WI38 (cell line): ENCODE results near the gene PATL2.

Experiments
- H3K4me3 ChIP-seq: 2 replicates; pipeline ENCODE4 v1.5.1; 2011; ENCODE audit warnings: low read depth, mild to moderate bottlenecking, control low read depth, low read length
- CTCF ChIP-seq: IDR thresholded peaks from 2 replicates; pipeline ENCODE4 v1.5.1; 2012; ENCODE audit warnings: low read depth, mild to moderate bottlenecking, control low read depth, low read length

PATL2 gene

DNA sequence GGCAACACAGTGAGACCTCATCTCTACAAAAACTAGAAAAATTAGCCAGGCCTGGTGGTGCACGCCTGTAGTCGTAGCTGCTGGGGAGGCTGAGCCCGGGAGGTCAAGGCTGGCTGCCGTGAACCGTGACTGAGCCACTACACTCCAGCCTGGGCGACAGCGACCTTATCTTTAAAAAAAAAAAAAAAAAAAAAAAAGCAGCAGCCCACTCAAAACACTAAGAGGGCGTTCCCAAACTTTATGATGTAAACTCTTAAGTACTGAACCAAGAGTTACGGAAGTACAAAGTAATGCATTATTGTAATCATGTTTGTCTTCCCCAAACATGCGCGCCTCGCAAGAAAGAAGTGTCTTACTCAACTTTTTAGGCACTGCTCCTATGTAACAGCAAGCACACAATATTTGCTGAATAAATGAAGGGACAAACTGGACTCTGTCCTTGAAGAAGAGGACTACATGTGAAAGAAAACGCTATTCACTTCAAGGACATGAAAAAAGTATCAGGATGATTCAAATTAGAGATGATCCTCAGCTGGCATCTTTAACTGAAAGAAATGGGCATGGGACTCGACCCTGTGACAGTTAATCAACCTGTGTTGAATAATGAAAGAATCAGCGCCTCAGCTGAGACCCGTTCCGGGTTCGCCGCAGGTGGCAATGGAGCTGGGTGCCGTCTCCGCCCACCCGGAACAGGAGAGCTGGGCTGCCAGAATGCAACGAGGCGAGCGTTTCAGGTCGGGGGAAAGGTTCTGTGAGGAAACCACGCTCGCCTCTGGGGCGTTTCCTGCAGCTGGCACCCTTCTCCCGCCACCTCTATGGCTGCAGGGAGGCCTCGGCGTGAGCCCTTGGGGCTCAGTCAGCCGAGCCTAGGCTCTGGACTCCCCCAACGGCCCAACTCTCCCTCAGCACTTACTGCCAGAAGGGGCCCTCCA, 48.4 kb downstream of the PATL2 start:
- peak overlapping the region; percentile 100 for H3K4me3 ChIP-seq
- TF ChIP-seq CTCF: no peak

DNA sequence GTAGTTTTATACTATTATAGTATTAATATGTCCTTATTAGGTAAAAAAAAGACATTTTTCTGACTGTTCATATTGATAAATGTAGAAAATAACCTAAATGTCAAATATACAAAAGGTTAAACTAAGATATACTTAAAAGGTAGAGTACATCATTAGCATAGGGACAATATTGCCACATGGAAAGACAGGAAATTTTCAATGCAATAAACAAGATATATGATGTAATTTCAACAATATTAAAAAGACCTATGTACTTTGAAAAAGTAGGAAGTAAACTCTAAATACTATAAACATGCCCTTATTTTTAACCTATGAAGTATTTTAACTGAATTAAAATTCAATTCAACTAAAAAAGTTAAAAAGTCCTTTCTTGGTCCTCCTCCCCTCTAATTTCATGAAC, 49.5 kb downstream of the PATL2 start:
- no peak for TF ChIP-seq CTCF
- H3K4me3 ChIP-seq: no peak overlapping the region

GRCh38 chr15:44659056-44659455, 52.1 kb downstream of the PATL2 start:
- no peak overlapping the region for H3K4me3 ChIP-seq
- TF ChIP-seq CTCF: no peak

DNA sequence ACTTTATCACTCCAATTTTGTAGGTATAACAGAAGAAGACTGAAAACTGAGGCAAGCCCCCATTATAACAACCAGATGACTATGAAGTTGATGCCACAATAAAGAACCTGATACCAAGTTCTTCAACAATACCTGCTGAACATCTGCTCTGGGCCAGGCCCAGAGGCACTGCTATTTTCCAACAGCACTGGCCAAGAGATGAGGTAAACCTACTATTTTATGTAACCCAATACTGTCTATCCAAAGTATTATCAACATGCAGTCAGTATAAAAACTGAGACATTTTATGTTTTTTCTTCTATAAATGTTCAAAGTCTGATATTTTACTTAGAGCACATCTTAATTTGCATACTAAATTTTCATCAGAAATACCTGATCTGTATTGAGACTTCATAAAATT, 53.7 kb downstream of the PATL2 start:
- TF ChIP-seq CTCF: no peak
- no peak overlapping the region for H3K4me3 ChIP-seq

DNA sequence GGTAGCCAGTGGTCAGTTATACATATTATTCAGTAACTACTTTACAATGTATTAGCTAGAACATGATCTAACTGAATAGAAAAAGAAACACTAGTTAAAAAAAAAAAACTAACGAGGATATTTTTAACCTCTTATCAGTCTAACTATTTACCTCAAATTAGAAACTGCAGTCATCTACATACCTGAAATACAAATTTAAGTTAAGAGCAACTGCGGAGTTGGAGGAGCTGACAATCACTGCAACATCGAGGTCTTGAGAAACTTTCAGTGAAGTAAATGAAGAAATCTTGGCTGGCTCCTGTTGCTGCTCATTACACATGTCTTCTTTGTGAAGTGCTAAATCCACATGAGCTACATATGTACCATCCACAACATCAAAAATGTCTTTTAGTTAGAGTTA, 54.2 kb downstream of the PATL2 start:
- TF ChIP-seq CTCF: no peak
- no peak overlapping the region for H3K4me3 ChIP-seq

- no peak overlapping the region for H3K4me3 ChIP-seq
- TF ChIP-seq CTCF: no peak
Observed at GRCh38 chr15:44656298-44656697, 54.8 kb downstream of the PATL2 start.

GRCh38 chr15:44654858-44655257, 56.3 kb downstream of the PATL2 start:
- H3K4me3 ChIP-seq: no peak overlapping the region
- TF ChIP-seq CTCF: no peak
